T-helper 2 cell treated with Interferon-gamma antibody and Interleukin-4, amounts not matched to agents 5 μg/mL and 100 μg/mL, for 36 hours (primary cell): ENCODE measurements around the gene IL1RL1.

ENCODE experiments used
- DNase-seq: peaks from one replicate; pipeline ENCODE4 v3.0.0; 2021; ENCODE audit warnings: low spot score
- H3K27ac Mint-ChIP-seq: one replicate; pipeline ENCODE4 v1.8.0; 2021; ENCODE audit warnings: mild to moderate bottlenecking, mixed read lengths
- H3K27me3 Mint-ChIP-seq: one replicate; pipeline ENCODE4 v1.8.0; 2021; ENCODE audit warnings: low read depth, mixed read lengths
- H3K36me3 Mint-ChIP-seq: one replicate; pipeline ENCODE4 v1.8.0; 2021; ENCODE audit warnings: low read depth, mixed read lengths
- H3K4me1 Mint-ChIP-seq: one replicate; pipeline ENCODE4 v1.8.0; 2021; ENCODE audit warnings: low read depth, mixed read lengths
- H3K4me3 Mint-ChIP-seq: one replicate; pipeline ENCODE4 v1.8.0; 2022; ENCODE audit warnings: mild to moderate bottlenecking, moderate library complexity, mixed read lengths
- H3K9me3 Mint-ChIP-seq: one replicate; pipeline ENCODE4 v1.8.0; 2021; ENCODE audit warnings: mixed read lengths

Gene IL1RL1

GRCh38 chr2:102335871-102336366 is 24.6 kb downstream of the IL1RL1 start:
- peaks cover 19% of the 10 kb centered on the region for H3K4me1 Mint-ChIP-seq
- H3K36me3 Mint-ChIP-seq: peaks cover 5% of the 10 kb centered on the region
- no peak overlapping the region for H3K4me3 Mint-ChIP-seq
- no peaks in the 10 kb centered on the region for H3K27me3 Mint-ChIP-seq
- DNase-seq: no peak
- H3K27ac Mint-ChIP-seq: no peak overlapping the region
- H3K9me3 Mint-ChIP-seq: peaks cover 11% of the 10 kb centered on the region

- H3K4me3 Mint-ChIP-seq: no peak overlapping the region
- H3K9me3 Mint-ChIP-seq: peaks cover 9% of the 10 kb centered on the region
- no peaks in the 10 kb centered on the region for H3K27me3 Mint-ChIP-seq
- peaks cover 5% of the 10 kb centered on the region for H3K36me3 Mint-ChIP-seq
- DNase-seq: no peak
- H3K27ac Mint-ChIP-seq: no peak overlapping the region
- H3K4me1 Mint-ChIP-seq: peaks cover 19% of the 10 kb centered on the region
Observed at GRCh38 chr2:102336502-102336945, 25.2 kb downstream of the IL1RL1 start.

GRCh38 chr2:102337012-102337411 is 25.6 kb downstream of the IL1RL1 start:
- Mint-ChIP-seq H3K36me3 (peaks cover 5% of the 10 kb centered on the region), H3K4me3 (no peak overlapping the region), H3K9me3 (peaks cover 9% of the 10 kb centered on the region), H3K4me1 (peaks cover 19% of the 10 kb centered on the region), H3K27me3 (no peaks in the 10 kb centered on the region), H3K27ac (no peak overlapping the region)
- no peak for DNase-seq

GRCh38 chr2:102337481-102338386 is 26.4 kb downstream of the IL1RL1 start:
- Mint-ChIP-seq H3K27ac (no peak overlapping the region), H3K4me3 (no peak overlapping the region), H3K9me3 (peaks cover 3% of the 10 kb centered on the region), H3K27me3 (no peaks in the 10 kb centered on the region), H3K4me1 (peaks cover 19% of the 10 kb centered on the region), H3K36me3 (peaks cover 2% of the 10 kb centered on the region)
- DNase-seq: no peak

- Mint-ChIP-seq H3K36me3 (no peaks in the 10 kb centered on the region), H3K27ac (no peak overlapping the region), H3K4me3 (no peak overlapping the region), H3K27me3 (no peaks in the 10 kb centered on the region), H3K9me3 (no peaks in the 10 kb centered on the region), H3K4me1 (peaks cover 14% of the 10 kb centered on the region)
- DNase-seq: no peak
Observed at GRCh38 chr2:102340778-102341177, 29.4 kb downstream of the IL1RL1 start.

- H3K27ac Mint-ChIP-seq: no peak overlapping the region
- no peak overlapping the region for H3K4me3 Mint-ChIP-seq
- no peak for DNase-seq
- H3K27me3 Mint-ChIP-seq: no peaks in the 10 kb centered on the region
- no peaks in the 10 kb centered on the region for H3K36me3 Mint-ChIP-seq
- no peaks in the 10 kb centered on the region for H3K9me3 Mint-ChIP-seq
- peaks cover 5% of the 10 kb centered on the region for H3K4me1 Mint-ChIP-seq
Observed at GRCh38 chr2:102342888-102343287, 31.5 kb downstream of the IL1RL1 start.

- Mint-ChIP-seq H3K4me3 (no peak overlapping the region), H3K9me3 (no peaks in the 10 kb centered on the region)
- no peak for DNase-seq
Observed at GRCh38 chr2:102344397-102344796, 33.0 kb downstream of the IL1RL1 start.

GRCh38 chr2:102345329-102345920 is 34.1 kb downstream of the IL1RL1 start:
- DNase-seq: no peak
- no peak overlapping the region for H3K27ac Mint-ChIP-seq
- H3K4me3 Mint-ChIP-seq: no peak overlapping the region
- H3K36me3 Mint-ChIP-seq: no peaks in the 10 kb centered on the region
- H3K4me1 Mint-ChIP-seq: peaks cover 7% of the 10 kb centered on the region
- H3K27me3 Mint-ChIP-seq: no peaks in the 10 kb centered on the region
- no peaks in the 10 kb centered on the region for H3K9me3 Mint-ChIP-seq

More at GRCh38 chr2:102344397-102344796, 33.0 kb downstream of the IL1RL1 start:
- Mint-ChIP-seq H3K4me1 (peaks cover 3% of the 10 kb centered on the region), H3K36me3 (no peaks in the 10 kb centered on the region), H3K27me3 (no peaks in the 10 kb centered on the region), H3K27ac (no peak overlapping the region)

- DNase-seq: no peak
- Mint-ChIP-seq H3K36me3 (no peaks in the 10 kb centered on the region), H3K27ac (no peak overlapping the region), H3K9me3 (no peaks in the 10 kb centered on the region), H3K4me3 (no peak overlapping the region), H3K4me1 (peaks cover 12% of the 10 kb centered on the region), H3K27me3 (no peaks in the 10 kb centered on the region)
Observed at GRCh38 chr2:102346381-102347130, 35.2 kb downstream of the IL1RL1 start.

- no peak for DNase-seq
- Mint-ChIP-seq H3K27me3 (no peaks in the 10 kb centered on the region), H3K36me3 (no peaks in the 10 kb centered on the region), H3K9me3 (no peaks in the 10 kb centered on the region), H3K4me1 (peaks cover 17% of the 10 kb centered on the region), H3K4me3 (no peak overlapping the region), H3K27ac (no peak overlapping the region)
Observed at GRCh38 chr2:102350137-102350793, 38.9 kb downstream of the IL1RL1 start.

GRCh38 chr2:102355526-102356380 is 44.4 kb downstream of the IL1RL1 start, which contains the start of gene IL18R1:
Gene IL18R1, plus strand, starts transcription at chr2:102355796. Its CDS starts 6,865 bp downstream, at chr2:102362661.
- Mint-ChIP-seq H3K4me3 (peak within 1 kb of the TSS; percentile 100), H3K36me3 (peaks cover 18% of the 10 kb centered on the region), H3K9me3 (no peaks in the 10 kb centered on the region), H3K4me1 (peaks cover 37% of the 10 kb centered on the region), H3K27me3 (no peaks in the 10 kb centered on the region), H3K27ac (peak within 1 kb of the TSS; percentile 97)
- peak; percentile 85 for DNase-seq

GRCh38 chr2:102356381-102356712 is 45.0 kb downstream of the IL1RL1 start:
- Mint-ChIP-seq H3K36me3 (peaks cover 21% of the 10 kb centered on the region), H3K4me3 (peak overlapping the region; percentile 100), H3K4me1 (peaks cover 38% of the 10 kb centered on the region), H3K9me3 (no peaks in the 10 kb centered on the region), H3K27me3 (no peaks in the 10 kb centered on the region), H3K27ac (peak overlapping the region; percentile 97)
- no peak for DNase-seq

- Mint-ChIP-seq H3K9me3 (peaks cover under 1% of the 10 kb centered on the region), H3K36me3 (peaks cover 25% of the 10 kb centered on the region), H3K4me1 (peaks cover 40% of the 10 kb centered on the region), H3K27me3 (no peaks in the 10 kb centered on the region), H3K27ac (peak overlapping the region; percentile 21), H3K4me3 (peak overlapping the region; percentile 100)
- DNase-seq: no peak
Observed at GRCh38 chr2:102356741-102357140, 45.4 kb downstream of the IL1RL1 start.
